Activated CD8-positive, alpha-beta T cell treated with anti-CD3 and anti-CD28 coated beads for 36 hours (primary cell): Measurements from ENCODE around the gene DOHH. TPM values are rescaled to one million over a fixed set of nuclear protein-coding genes. Genes with fewer than 3 reads are reported as not detected.

Experiments used
- ATAC-seq: fragments of 200-7000 bp; cut with Tn5 transposase; one replicate; pipeline ENCODE4 v1.10.0; 2021; ENCODE audit warnings: mild to moderate bottlenecking, moderate library complexity
- CTCF ChIA-PET: fragments of 350-600 bp; sonication (Branson Sonifier 250); formaldehyde crosslinking; loops from one replicate; lab custom pipeline; 2021; ENCODE audit warnings: antibody characterized with exemption; lab: Charles Lee
- POLR2A ChIA-PET: fragments of 350-600 bp; sonication (Branson Sonifier 250); formaldehyde crosslinking; loops from one replicate; lab custom pipeline; 2021; ENCODE audit warnings: antibody characterized with exemption; lab: Charles Lee
- DNase-seq: peaks from one replicate; pipeline ENCODE4 v3.0.0-alpha.2; 2020
- H3K27ac Mint-ChIP-seq: one replicate; pipeline ENCODE4 v1.8.0; 2021; ENCODE audit warnings: mild to moderate bottlenecking, mixed read lengths
- H3K27me3 Mint-ChIP-seq: one replicate; pipeline ENCODE4 v1.8.0; 2021; ENCODE audit warnings: mixed read lengths
- H3K36me3 Mint-ChIP-seq: one replicate; pipeline ENCODE4 v1.8.0; 2021; ENCODE audit warnings: low read depth, mixed read lengths
- H3K4me1 Mint-ChIP-seq: one replicate; pipeline ENCODE4 v1.8.0; 2021; ENCODE audit warnings: low read depth, mixed read lengths
- H3K4me3 Mint-ChIP-seq: one replicate; pipeline ENCODE4 v1.8.0; 2021; ENCODE audit warnings: mild to moderate bottlenecking, moderate library complexity, mixed read lengths
- H3K9me3 Mint-ChIP-seq: one replicate; pipeline ENCODE4 v1.8.0; 2021; ENCODE audit warnings: mixed read lengths
- CTCF ChIP-seq: fragments of 200-600 bp; IDR thresholded peaks from one replicate; pipeline ENCODE4 v1.8.0; 2022; ENCODE audit warnings: antibody characterized with exemption, mild to moderate bottlenecking
- intact Hi-C: fragments of 100-400 bp; cut with micrococcal nuclease; formaldehyde crosslinking; loops from one replicate; pipeline ENCODE4 v1.10.0; 2022
- total RNA-seq, 2 experiments: library from RNA; stranded (reverse); gene quantifications; one replicate each; pipeline ENCODE4 v1.2.3, GENCODE V29; 2021

The DOHH gene
- total RNA-seq, 2 experiments from 2014 or later: 15.7 to 17.0 TPM

GRCh38 chr19:3494051-3494450 lies 6.4 kb downstream of the DOHH start:
- peak overlapping the region; percentile 5 for H3K27ac Mint-ChIP-seq
- H3K27me3 Mint-ChIP-seq: no peaks in the 10 kb centered on the region
- ChIA-PET POLR2A (interaction anchor here (0.9 to 1.8 kb wide), 2 partner anchors 14 to 15 kb away, joined by 5 to 6 read pairs; partner anchors contain the start of gene SMIM24), CTCF (interaction anchor here (1.0 to 1.8 kb wide), 3 partner anchors 9 to 189 kb away, joined by 4 to 10 read pairs (median 5); no protein-coding TSS in a partner anchor)
- peak; percentile 64 for DNase-seq
- peaks cover 22% of the 10 kb centered on the region for H3K36me3 Mint-ChIP-seq
- intact Hi-C loops: no loop called here
- peak; percentile 83 for ATAC-seq
- no peaks in the 10 kb centered on the region for H3K9me3 Mint-ChIP-seq
- no peak overlapping the region for H3K4me3 Mint-ChIP-seq
- no peak for TF ChIP-seq CTCF
- H3K4me1 Mint-ChIP-seq: peaks cover 16% of the 10 kb centered on the region

- ChIA-PET POLR2A (interaction anchor here (1.8 kb wide), 1 partner anchor 14 kb away, joined by 6 read pairs; the partner anchor contains the start of gene SMIM24), CTCF (interaction anchor here (1.0 to 1.8 kb wide), 2 partner anchors 9 to 21 kb away, joined by 4 to 10 read pairs; no protein-coding TSS in a partner anchor)
- Mint-ChIP-seq H3K9me3 (no peaks in the 10 kb centered on the region), H3K36me3 (peaks cover 21% of the 10 kb centered on the region), H3K27ac (no peak overlapping the region), H3K4me1 (peaks cover 14% of the 10 kb centered on the region), H3K27me3 (no peaks in the 10 kb centered on the region), H3K4me3 (no peak overlapping the region)
- DNase-seq (no peak), ATAC-seq (no peak)
- intact Hi-C loops: no loop called here
- TF ChIP-seq CTCF: no peak
Measured at GRCh38 chr19:3493651-3494050, 6.8 kb downstream of the DOHH start.

GRCh38 chr19:3492919-3493318 lies 7.6 kb downstream of the DOHH start:
- H3K4me1 Mint-ChIP-seq: peaks cover 14% of the 10 kb centered on the region
- DNase-seq (no peak), ATAC-seq (no peak)
- no peaks in the 10 kb centered on the region for H3K9me3 Mint-ChIP-seq
- no peak overlapping the region for H3K27ac Mint-ChIP-seq
- intact Hi-C loops: no loop called here
- POLR2A ChIA-PET: no interaction called here
- no peak for TF ChIP-seq CTCF
- peaks cover 19% of the 10 kb centered on the region for H3K36me3 Mint-ChIP-seq
- CTCF ChIA-PET: no interaction called here
- no peaks in the 10 kb centered on the region for H3K27me3 Mint-ChIP-seq
- no peak overlapping the region for H3K4me3 Mint-ChIP-seq

GRCh38 chr19:3492131-3492839 lies 8.2 kb downstream of the DOHH start:
- intact Hi-C loops: no loop called here
- H3K36me3 Mint-ChIP-seq: peaks cover 17% of the 10 kb centered on the region
- TF ChIP-seq CTCF: no peak
- H3K27ac Mint-ChIP-seq: no peak overlapping the region
- peaks cover 12% of the 10 kb centered on the region for H3K4me1 Mint-ChIP-seq
- CTCF ChIA-PET: no interaction called here
- no peaks in the 10 kb centered on the region for H3K9me3 Mint-ChIP-seq
- H3K27me3 Mint-ChIP-seq: no peaks in the 10 kb centered on the region
- POLR2A ChIA-PET: no interaction called here
- H3K4me3 Mint-ChIP-seq: no peak overlapping the region
- DNase-seq (no peak), ATAC-seq (no peak)
